Measurements from ENCODE around the gene DHX16. TPM values are rescaled to one million over a fixed set of nuclear protein-coding genes. Genes with fewer than 3 reads are reported as not detected.

The DHX16 gene
- total and polyA plus RNA-seq, 9 of the 15 experiments (the other 6 are each of a cell fraction or from before 2014, with no cell fraction given): 14.6 to 66.1 (median 47.5) TPM

DNA sequence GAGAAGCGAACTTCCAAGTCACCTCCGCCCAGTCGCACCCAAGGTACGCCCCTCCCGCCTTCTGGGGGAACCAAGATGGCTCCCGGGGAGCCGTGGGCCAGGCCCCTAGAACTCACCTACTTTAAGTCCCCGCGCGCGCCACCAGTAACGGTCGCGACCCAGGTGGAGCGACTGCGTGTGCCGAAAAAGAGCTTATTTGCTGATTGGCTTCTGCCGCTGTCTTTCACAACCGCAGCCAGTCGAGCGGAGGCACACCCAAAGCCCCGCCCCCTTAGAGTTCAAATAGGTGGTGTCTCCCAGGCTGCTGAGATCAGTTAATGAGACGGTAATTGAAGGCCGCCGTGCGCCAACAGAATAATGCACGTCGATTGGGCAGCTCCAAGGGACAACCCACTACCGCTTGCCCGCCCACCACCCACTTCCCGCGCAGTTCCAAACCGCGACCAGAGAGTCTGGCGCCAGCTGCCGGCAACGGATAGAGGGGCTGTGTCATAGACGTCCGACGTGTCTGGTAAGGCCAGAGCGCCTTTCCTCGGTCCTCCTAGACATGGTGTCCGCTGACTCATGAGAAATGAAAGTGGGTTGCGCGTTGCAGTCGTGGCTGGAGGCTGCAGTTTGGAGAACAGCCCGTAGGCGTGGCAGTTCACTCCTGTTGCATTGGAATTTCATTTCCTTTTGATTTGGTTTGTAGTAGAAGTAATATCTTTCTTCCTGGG, 44.5 kb upstream of the DHX16 start, which contains the start of gene MDC1 (continued):
- TF ChIP-seq RUNX1 (IDR thresholded peaks at IDR 0.05; ENCODE audit: low read depth) (no peak; the same call in 1 of the 2 replicates), KLF10 (CRISPR knock-in tag; IDR thresholded peaks at IDR 0.05) (no peak), MCM7 (IDR thresholded peaks at IDR 0.05) (no peak), RBM39 (optimal IDR thresholded peaks at IDR 0.05; ENCODE audit: low read depth, low read length) (peak; percentile 82), TGIF2 (CRISPR knock-in tag; IDR thresholded peaks at IDR 0.05) (no peak; the same call in 1 of the 2 replicates), RBM34 (IDR thresholded peaks at IDR 0.05; ENCODE audit: borderline replicate concordance, insufficient read depth, low read length) (no peak), RHOXF2B (CRISPR knock-in tag; conservative IDR thresholded peaks at IDR 0.05) (no peak; the same call in 1 of the 2 replicates), POLR2AphosphoS2 (IDR thresholded peaks at IDR 0.05; ENCODE audit: low read length) (no peak), ZNF583 (CRISPR knock-in tag; IDR thresholded peaks at IDR 0.05) (no peak), XRCC4 (IDR thresholded peaks at IDR 0.05; ENCODE audit: extremely low read depth, insufficient read depth, insufficient read length) (no peak), SREBF1 (IDR thresholded peaks at IDR 0.05; ENCODE audit: borderline replicate concordance, low read depth, low read length) (0 out of 2 replicates have a peak, but pooled peaks have one; percentile 41), SRSF7 (optimal IDR thresholded peaks at IDR 0.05; ENCODE audit: low read depth, low read length) (no peak), MTA2 (IDR thresholded peaks at IDR 0.05; ENCODE audit: low read depth) (no peak)
- TF ChIP-seq, protein P1, sequence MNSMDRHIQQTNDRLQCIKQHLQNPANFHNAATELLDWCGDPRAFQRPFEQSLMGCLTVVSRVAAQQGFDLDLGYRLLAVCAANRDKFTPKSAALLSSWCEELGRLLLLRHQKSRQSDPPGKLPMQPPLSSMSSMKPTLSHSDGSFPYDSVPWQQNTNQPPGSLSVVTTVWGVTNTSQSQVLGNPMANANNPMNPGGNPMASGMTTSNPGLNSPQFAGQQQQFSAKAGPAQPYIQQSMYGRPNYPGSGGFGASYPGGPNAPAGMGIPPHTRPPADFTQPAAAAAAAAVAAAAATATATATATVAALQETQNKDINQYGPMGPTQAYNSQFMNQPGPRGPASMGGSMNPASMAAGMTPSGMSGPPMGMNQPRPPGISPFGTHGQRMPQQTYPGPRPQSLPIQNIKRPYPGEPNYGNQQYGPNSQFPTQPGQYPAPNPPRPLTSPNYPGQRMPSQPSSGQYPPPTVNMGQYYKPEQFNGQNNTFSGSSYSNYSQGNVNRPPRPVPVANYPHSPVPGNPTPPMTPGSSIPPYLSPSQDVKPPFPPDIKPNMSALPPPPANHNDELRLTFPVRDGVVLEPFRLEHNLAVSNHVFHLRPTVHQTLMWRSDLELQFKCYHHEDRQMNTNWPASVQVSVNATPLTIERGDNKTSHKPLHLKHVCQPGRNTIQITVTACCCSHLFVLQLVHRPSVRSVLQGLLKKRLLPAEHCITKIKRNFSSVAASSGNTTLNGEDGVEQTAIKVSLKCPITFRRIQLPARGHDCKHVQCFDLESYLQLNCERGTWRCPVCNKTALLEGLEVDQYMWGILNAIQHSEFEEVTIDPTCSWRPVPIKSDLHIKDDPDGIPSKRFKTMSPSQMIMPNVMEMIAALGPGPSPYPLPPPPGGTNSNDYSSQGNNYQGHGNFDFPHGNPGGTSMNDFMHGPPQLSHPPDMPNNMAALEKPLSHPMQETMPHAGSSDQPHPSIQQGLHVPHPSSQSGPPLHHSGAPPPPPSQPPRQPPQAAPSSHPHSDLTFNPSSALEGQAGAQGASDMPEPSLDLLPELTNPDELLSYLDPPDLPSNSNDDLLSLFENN (IDR thresholded peaks at IDR 0.05; ENCODE audit: low read depth in 2 of 2, low read length in 2 of 2): peak in 1 of 2 experiments; percentile 47; a peak in 2 of 4 replicates
- TF ChIP-seq, protein P2, sequence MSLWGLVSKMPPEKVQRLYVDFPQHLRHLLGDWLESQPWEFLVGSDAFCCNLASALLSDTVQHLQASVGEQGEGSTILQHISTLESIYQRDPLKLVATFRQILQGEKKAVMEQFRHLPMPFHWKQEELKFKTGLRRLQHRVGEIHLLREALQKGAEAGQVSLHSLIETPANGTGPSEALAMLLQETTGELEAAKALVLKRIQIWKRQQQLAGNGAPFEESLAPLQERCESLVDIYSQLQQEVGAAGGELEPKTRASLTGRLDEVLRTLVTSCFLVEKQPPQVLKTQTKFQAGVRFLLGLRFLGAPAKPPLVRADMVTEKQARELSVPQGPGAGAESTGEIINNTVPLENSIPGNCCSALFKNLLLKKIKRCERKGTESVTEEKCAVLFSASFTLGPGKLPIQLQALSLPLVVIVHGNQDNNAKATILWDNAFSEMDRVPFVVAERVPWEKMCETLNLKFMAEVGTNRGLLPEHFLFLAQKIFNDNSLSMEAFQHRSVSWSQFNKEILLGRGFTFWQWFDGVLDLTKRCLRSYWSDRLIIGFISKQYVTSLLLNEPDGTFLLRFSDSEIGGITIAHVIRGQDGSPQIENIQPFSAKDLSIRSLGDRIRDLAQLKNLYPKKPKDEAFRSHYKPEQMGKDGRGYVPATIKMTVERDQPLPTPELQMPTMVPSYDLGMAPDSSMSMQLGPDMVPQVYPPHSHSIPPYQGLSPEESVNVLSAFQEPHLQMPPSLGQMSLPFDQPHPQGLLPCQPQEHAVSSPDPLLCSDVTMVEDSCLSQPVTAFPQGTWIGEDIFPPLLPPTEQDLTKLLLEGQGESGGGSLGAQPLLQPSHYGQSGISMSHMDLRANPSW (CRISPR knock-in tag; IDR thresholded peaks at IDR 0.05): no peak; the same call in 1 of the 2 replicates
- TF ChIP-seq, protein P3, sequence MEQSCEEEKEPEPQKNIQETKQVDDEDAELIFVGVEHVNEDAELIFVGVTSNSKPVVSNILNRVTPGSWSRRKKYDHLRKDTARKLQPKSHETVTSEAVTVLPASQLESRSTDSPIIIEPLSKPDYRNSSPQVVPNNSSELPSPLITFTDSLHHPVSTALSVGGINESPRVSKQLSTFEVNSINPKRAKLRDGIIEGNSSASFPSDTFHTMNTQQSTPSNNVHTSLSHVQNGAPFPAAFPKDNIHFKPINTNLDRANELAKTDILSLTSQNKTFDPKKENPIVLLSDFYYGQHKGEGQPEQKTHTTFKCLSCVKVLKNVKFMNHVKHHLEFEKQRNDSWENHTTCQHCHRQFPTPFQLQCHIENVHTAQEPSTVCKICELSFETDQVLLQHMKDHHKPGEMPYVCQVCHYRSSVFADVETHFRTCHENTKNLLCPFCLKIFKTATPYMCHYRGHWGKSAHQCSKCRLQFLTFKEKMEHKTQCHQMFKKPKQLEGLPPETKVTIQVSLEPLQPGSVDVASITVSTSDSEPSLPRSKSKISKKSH (CRISPR knock-in tag; IDR thresholded peaks at IDR 0.05): no peak
- TF ChIP-seq, protein P4, sequence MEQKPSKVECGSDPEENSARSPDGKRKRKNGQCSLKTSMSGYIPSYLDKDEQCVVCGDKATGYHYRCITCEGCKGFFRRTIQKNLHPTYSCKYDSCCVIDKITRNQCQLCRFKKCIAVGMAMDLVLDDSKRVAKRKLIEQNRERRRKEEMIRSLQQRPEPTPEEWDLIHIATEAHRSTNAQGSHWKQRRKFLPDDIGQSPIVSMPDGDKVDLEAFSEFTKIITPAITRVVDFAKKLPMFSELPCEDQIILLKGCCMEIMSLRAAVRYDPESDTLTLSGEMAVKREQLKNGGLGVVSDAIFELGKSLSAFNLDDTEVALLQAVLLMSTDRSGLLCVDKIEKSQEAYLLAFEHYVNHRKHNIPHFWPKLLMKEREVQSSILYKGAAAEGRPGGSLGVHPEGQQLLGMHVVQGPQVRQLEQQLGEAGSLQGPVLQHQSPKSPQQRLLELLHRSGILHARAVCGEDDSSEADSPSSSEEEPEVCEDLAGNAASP (IDR thresholded peaks at IDR 0.05): no peak
- TF ChIP-seq, protein P5, sequence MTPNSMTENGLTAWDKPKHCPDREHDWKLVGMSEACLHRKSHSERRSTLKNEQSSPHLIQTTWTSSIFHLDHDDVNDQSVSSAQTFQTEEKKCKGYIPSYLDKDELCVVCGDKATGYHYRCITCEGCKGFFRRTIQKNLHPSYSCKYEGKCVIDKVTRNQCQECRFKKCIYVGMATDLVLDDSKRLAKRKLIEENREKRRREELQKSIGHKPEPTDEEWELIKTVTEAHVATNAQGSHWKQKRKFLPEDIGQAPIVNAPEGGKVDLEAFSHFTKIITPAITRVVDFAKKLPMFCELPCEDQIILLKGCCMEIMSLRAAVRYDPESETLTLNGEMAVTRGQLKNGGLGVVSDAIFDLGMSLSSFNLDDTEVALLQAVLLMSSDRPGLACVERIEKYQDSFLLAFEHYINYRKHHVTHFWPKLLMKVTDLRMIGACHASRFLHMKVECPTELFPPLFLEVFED (CRISPR knock-in tag; conservative IDR thresholded peaks at IDR 0.05): 0 out of 2 replicates have a peak, but pooled peaks have one; percentile 36

Measured in K562 (cell line).